Measurements from ENCODE around the gene SLCO2A1. TPM values are rescaled to one million over a fixed set of nuclear protein-coding genes. Genes with fewer than 3 reads are reported as not detected.

Gene SLCO2A1
- total and polyA plus RNA-seq, 2 donors (not counting 1 experiment from before 2014, with no cell fraction given), result not detected

DNA sequence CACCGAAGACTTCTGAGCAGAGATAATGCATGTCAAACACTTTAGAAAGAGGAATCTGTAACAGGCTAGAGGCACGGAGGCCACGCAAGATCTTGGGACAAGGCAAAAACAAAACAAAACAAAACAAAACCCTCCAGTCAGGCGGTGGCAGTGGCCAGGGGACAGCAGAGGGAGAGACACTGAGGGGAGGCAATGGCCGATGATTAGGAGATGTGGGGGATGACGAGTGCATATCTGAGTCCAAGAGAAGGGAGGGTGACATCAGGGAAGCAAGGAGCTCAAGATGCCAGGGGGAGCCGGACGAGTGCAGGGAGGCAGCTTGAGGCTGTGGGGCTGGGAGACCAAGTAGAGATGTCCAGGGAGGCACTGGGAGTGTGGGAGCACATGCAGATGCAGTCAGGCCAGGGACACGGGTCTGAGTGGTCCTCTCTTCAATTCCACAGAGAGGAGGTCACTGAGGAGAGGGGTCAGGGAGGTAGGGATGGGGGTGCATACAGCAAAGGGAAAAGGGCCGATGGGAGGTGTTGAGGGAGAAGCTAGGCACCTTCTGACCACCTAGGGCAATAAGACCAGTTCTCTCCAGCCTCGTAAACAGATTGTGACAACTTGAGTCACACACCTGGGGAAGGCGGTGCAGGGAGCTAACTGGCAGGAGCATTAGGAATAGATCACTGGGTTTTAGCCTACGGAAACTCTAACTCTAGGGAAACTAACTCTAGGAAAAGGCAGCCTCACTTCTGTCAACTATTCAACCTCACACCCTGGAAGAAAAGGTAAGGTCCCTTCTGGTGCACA lies 29.6 kb downstream of the SLCO2A1 start:
- Mint-ChIP-seq H3K4me1 (no peaks in the 10 kb centered on the region), H3K4me3 (no peak overlapping the region), H3K27ac (no peak overlapping the region), H3K9me3 (ENCODE audit: insufficient read depth) (peaks cover 3% of the 10 kb centered on the region), H3K27me3 (peaks cover 21% of the 10 kb centered on the region)
- WGBS (ENCODE audit: insufficient coverage), result 91% methylated on average over 9 of the region's 13 CpGs
- Histone ChIP-seq H3K9me3 (ENCODE audit: control extremely low read depth in 1 of 3, control insufficient read depth in 2 of 3, insufficient read depth in 1 of 3, low read length in 2 of 3) (peaks cover 0 to 7% (median 3%) of the 10 kb centered on the region in 3 donors), H3K36me3 (replicated peaks in 1 of 2; ENCODE audit: control extremely low read depth in 1 of 2, control insufficient read depth in 1 of 2, extremely low read depth in 1 of 2, insufficient read depth in 2 of 2, low read length in 1 of 2) (no peaks in the 10 kb centered on the region), H3K4me2 (replicated peaks; ENCODE audit: low read depth, low read length, poor library complexity, severe bottlenecking) (no peak overlapping the region), H3K9ac (ENCODE audit: low read length) (no peak overlapping the region), H3K27me3 (replicated peaks in 1 of 4; ENCODE audit: control extremely low read depth in 1 of 4, control insufficient read depth in 3 of 4, insufficient read depth in 4 of 4, low read length in 3 of 4) (no peaks in the 10 kb centered on the region), H3K79me2 (ENCODE audit: control insufficient read depth, insufficient read depth, low read length) (no peaks in the 10 kb centered on the region), H3K4me3 (ENCODE audit: control extremely low read depth in 1 of 5, extremely low read depth in 1 of 5, insufficient read depth in 1 of 5, low read depth in 2 of 5, low read length in 4 of 5) (no peak overlapping the region), H3K27ac (ENCODE audit: low read length in 2 of 2) (no peak overlapping the region), H2AFZ (ENCODE audit: insufficient read depth, low read depth, low read length, poor library complexity, severe bottlenecking) (no peak overlapping the region), H3K4me1 (ENCODE audit: control insufficient read depth in 2 of 2, insufficient read depth in 2 of 2, low read length in 2 of 2) (no peaks in the 10 kb centered on the region), H4K20me1 (ENCODE audit: control insufficient read depth, insufficient read depth, low read length, poor library complexity, severe bottlenecking) (no peaks in the 10 kb centered on the region)
- ATAC-seq (ENCODE audit: low read depth) (no peak), DNase-seq (no peak)
- ChIA-PET CTCF (no interaction called here), POLR2A (no interaction called here)
- TF ChIP-seq, protein P1, sequence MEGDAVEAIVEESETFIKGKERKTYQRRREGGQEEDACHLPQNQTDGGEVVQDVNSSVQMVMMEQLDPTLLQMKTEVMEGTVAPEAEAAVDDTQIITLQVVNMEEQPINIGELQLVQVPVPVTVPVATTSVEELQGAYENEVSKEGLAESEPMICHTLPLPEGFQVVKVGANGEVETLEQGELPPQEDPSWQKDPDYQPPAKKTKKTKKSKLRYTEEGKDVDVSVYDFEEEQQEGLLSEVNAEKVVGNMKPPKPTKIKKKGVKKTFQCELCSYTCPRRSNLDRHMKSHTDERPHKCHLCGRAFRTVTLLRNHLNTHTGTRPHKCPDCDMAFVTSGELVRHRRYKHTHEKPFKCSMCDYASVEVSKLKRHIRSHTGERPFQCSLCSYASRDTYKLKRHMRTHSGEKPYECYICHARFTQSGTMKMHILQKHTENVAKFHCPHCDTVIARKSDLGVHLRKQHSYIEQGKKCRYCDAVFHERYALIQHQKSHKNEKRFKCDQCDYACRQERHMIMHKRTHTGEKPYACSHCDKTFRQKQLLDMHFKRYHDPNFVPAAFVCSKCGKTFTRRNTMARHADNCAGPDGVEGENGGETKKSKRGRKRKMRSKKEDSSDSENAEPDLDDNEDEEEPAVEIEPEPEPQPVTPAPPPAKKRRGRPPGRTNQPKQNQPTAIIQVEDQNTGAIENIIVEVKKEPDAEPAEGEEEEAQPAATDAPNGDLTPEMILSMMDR (IDR thresholded peaks at IDR 0.05), result no peak
- no peak for TF ChIP-seq EZH2 (IDR thresholded peaks at IDR 0.05; ENCODE audit: borderline replicate concordance, insufficient read depth, low read depth, low read length, poor library complexity, severe bottlenecking)
- intact Hi-C loops (cut with micrococcal nuclease), result no loop called here

DNA sequence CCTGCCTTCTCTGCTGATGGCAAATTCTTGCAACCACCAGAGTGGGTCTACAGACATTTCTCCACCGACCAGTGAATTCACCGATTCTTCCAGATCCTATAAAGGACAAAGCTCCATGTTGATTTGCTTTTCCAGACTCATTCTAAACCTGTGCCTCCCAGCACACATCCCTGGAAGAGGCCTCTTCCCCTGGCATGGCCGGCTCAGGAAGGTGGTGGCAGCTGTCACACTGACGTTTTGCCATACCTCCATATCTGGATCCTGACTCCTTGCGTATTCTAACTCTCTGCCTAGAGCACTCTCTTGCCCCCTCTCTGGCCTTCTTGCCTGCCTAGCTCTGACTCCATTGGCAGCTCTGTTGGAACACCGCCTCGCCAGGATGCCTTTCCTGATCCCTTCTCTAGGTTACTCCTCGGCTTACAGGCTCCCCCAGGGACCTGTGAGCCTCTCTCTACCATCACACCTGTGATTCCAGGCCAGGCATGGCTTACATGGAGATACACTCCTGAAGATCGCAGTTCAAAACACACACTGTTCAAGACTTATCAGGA lies 31.0 kb downstream of the SLCO2A1 start:
- H3K27ac Mint-ChIP-seq, result no peak overlapping the region
- ChIA-PET POLR2A (no interaction called here), CTCF (no interaction called here)
- no peak for ATAC-seq (ENCODE audit: low read depth)
- Histone ChIP-seq H3K4me3 (ENCODE audit: control extremely low read depth in 1 of 5, extremely low read depth in 1 of 5, insufficient read depth in 1 of 5, low read depth in 2 of 5, low read length in 4 of 5) (no peak overlapping the region), H3K9ac (ENCODE audit: low read length) (no peak overlapping the region), H3K36me3 (replicated peaks in 1 of 2; ENCODE audit: control extremely low read depth in 1 of 2, control insufficient read depth in 1 of 2, extremely low read depth in 1 of 2, insufficient read depth in 2 of 2, low read length in 1 of 2) (no peaks in the 10 kb centered on the region), H3K9me3 (ENCODE audit: control extremely low read depth in 1 of 3, control insufficient read depth in 2 of 3, insufficient read depth in 1 of 3, low read length in 2 of 3) (peaks cover 0 to 2% (median 0%) of the 10 kb centered on the region in 3 donors), H2AFZ (ENCODE audit: insufficient read depth, low read depth, low read length, poor library complexity, severe bottlenecking) (no peak overlapping the region), H3K4me1 (ENCODE audit: control insufficient read depth in 2 of 2, insufficient read depth in 2 of 2, low read length in 2 of 2) (no peaks in the 10 kb centered on the region), H3K27me3 (replicated peaks in 1 of 4; ENCODE audit: control extremely low read depth in 1 of 4, control insufficient read depth in 3 of 4, insufficient read depth in 4 of 4, low read length in 3 of 4) (no peaks in the 10 kb centered on the region), H3K79me2 (ENCODE audit: control insufficient read depth, insufficient read depth, low read length) (no peaks in the 10 kb centered on the region), H3K27ac (ENCODE audit: low read length in 2 of 2) (no peak overlapping the region), H3K4me2 (replicated peaks; ENCODE audit: low read depth, low read length, poor library complexity, severe bottlenecking) (no peak overlapping the region), H4K20me1 (ENCODE audit: control insufficient read depth, insufficient read depth, low read length, poor library complexity, severe bottlenecking) (no peaks in the 10 kb centered on the region)
- intact Hi-C loops (cut with micrococcal nuclease), result no loop called here
- H3K27me3 Mint-ChIP-seq, result peaks cover 29% of the 10 kb centered on the region
- H3K4me1 Mint-ChIP-seq, result no peaks in the 10 kb centered on the region
- 79% methylated on average over 8 of the region's 9 CpGs for WGBS (ENCODE audit: insufficient coverage)
- no peaks in the 10 kb centered on the region for H3K9me3 Mint-ChIP-seq (ENCODE audit: insufficient read depth)
- no peak for TF ChIP-seq EZH2 (IDR thresholded peaks at IDR 0.05; ENCODE audit: borderline replicate concordance, insufficient read depth, low read depth, low read length, poor library complexity, severe bottlenecking)
- TF ChIP-seq, protein P1 (IDR thresholded peaks at IDR 0.05), result no peak
- no peak overlapping the region for H3K4me3 Mint-ChIP-seq
- DNase-seq, result no peak
